GM12864 (cell line): ENCODE measurements around the gene FN3K.
A peak's percentile ranks its signal among the peaks of the same experiment; 100 is the strongest.
"Not testable (repeated sequence)": the region's sequence is repeated elsewhere in the genome, so short reads cannot be mapped to it uniquely, and the experiment has no call there.

Experiments
- DNase-seq: peaks from one replicate; pipeline ENCODE4 v3.0.0-alpha.2; 2011; ENCODE audit warnings: low read depth
- H3K4me3 ChIP-seq: 2 replicates; pipeline ENCODE4 v1.5.1; 2011; ENCODE audit warnings: mild to moderate bottlenecking, low read depth, low read length, control low read depth
- TF ChIP-seq, protein P1 (sequence below): IDR thresholded peaks from 2 replicates; pipeline ENCODE4 v1.5.1; 2011; ENCODE audit warnings: low read depth, mild to moderate bottlenecking, moderate library complexity, low read length, control low read depth, inconsistent platforms; ENCODE audit errors: missing control alignments

FN3K gene

DNA sequence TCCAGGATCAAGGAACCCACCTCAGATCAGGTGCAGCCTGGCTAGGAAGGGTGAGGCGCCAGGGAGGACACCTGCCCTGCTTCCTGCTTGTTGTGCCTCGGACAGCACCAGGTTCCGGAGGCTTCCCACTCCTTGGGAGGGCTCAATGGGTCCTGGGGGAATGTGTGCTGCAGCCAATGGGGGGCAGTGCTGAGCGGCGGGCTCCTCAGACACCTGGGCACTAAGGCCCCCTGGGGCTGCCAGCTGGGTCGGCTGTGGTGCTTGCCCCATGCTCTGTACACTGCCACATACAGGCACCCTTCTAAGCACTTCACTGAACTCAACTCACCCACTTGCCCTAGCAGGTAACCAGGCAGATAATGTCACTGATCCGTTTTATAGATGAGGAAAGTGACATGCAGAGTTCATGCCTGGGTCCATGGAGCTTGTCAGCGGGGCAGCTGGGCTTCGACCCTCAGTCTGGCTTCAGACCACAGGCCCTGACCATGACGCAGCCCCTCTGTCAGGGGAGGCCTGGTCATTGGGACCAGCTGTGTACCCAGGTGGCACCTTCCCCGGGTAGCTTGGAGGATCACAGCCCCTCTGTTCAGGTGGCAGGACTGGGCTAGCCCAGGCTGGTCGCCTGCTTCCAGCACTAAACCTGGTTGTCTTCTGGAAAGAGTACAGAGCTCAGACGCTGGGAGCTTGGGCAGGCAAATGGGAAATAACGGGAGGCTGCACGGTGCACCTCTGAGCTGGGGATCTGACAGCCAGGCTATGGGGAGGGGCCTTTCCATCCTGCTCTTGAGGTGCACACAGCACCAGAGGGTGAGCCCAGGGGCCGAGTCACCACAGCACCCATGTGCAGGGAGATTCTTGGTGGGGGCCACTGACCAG, 8.2 kb downstream of the FN3K start:
- H3K4me3 ChIP-seq, result no peak overlapping the region
- TF ChIP-seq, protein P1, sequence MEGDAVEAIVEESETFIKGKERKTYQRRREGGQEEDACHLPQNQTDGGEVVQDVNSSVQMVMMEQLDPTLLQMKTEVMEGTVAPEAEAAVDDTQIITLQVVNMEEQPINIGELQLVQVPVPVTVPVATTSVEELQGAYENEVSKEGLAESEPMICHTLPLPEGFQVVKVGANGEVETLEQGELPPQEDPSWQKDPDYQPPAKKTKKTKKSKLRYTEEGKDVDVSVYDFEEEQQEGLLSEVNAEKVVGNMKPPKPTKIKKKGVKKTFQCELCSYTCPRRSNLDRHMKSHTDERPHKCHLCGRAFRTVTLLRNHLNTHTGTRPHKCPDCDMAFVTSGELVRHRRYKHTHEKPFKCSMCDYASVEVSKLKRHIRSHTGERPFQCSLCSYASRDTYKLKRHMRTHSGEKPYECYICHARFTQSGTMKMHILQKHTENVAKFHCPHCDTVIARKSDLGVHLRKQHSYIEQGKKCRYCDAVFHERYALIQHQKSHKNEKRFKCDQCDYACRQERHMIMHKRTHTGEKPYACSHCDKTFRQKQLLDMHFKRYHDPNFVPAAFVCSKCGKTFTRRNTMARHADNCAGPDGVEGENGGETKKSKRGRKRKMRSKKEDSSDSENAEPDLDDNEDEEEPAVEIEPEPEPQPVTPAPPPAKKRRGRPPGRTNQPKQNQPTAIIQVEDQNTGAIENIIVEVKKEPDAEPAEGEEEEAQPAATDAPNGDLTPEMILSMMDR, result no peak
- no peak for DNase-seq

DNA sequence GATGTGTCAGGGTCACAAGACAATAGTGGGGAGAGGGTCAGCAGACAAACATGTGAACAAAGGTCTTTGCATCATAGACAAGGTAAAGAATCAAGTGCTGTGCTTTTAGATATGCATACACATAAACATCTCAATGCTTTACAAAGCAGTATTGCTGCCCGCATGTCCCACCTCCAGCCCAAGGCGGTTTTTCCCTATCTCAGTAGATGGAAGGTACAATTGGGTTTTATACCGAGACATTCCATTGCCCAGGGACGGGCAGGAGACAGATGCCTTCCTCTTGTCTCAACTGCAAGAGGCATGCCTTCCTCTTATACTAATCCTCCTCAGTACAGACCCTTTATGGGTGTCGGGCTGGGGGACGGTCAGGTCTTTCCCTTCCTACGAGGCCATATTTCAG, 9.3 kb downstream of the FN3K start:
- not testable (repeated sequence) for DNase-seq, H3K4me3 ChIP-seq

DNA sequence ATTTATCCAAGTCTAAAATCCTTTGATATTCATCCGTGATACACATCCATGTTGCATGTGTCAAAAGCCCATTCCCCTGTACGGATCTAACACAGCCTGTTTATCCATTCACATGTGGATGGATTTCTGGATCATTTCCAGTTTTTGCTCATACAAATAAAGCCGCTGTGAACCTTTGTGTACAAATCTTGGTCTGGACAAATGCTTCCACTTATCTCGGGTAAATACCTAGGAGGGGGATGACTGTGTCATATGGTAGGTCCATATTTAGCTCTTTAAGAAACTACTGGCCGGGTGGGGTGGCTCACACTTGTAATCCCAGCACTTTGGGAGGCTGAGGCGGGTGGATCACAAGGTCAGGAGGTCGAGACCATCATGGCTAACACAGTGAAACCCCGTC, 10.1 kb downstream of the FN3K start:
- DNase-seq, result no peak
- TF ChIP-seq, protein P1, result no peak
- no peak overlapping the region for H3K4me3 ChIP-seq

DNA sequence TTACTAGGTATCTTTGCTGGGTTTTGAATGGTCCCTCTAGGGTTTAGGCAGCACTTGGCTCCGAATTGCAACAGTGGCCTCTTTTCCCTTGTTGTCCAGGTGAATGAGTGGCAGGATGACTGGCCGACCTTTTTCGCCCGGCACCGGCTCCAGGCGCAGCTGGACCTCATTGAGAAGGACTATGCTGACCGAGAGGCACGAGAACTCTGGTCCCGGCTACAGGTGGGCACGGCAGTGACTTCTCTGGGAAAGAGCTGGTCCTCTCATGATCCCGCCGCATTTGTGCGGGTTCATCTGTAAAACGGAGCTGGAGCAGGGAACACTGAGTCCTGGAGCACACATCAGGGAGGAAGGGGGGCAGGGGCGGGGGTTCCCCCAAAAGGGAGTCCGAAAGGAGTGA, 13.3 kb downstream of the FN3K start:
- no peak for DNase-seq
- H3K4me3 ChIP-seq, result no peak overlapping the region
- TF ChIP-seq, protein P1, result no peak

DNA sequence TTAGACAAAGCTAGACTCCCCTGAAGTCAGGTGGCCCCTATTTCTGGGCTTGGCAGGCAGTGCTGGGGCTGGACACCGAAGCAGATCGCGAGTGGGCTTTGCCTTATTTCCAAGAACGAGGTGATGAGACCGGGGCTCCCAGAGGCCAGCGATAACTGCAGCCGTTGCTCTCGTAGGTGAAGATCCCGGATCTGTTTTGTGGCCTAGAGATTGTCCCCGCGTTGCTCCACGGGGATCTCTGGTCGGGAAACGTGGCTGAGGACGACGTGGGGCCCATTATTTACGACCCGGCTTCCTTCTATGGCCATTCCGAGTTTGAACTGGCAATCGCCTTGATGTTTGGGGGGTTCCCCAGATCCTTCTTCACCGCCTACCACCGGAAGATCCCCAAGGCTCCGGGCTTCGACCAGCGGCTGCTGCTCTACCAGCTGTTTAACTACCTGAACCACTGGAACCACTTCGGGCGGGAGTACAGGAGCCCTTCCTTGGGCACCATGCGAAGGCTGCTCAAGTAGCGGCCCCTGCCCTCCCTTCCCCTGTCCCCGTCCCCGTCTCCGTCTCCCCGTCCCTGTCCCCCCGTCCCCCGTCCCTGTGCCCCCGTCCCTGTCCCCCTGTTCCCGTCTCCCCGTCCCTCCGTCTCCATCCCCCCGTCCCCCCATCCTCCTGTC, 15.0 kb downstream of the FN3K start:
- TF ChIP-seq, protein P1, result no peak
- H3K4me3 ChIP-seq, result no peak overlapping the region

DNA sequence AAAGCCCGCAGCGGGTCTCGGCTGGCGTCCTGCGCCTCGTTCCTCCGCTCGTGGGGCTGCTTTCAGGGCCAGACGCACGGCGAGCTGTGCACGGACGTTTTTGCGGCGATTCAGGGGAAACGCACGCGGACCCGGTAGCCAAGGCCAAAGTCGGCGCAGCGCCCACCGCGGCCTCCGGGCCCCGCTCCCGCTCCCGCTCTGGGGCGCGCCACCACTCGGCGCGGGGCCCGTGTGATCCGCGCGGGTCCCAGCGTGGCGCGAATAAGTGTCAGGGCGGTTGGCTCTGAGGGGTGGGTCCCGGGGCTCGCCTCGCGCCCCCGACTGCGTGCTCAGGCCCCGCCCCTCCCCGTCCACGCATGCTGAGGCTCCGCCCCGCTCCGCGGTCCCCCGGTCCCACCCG, 15.8 kb downstream of the FN3K start:
- TF ChIP-seq, protein P1, result no peak
- DNase-seq, result no peak
- peak overlapping the region; percentile 65 for H3K4me3 ChIP-seq

More for the DNA sequence above, 15.0 kb downstream of the FN3K start:
- no peak for DNase-seq

GRCh38 chr17:82751571-82752370, 16.4 kb downstream of the FN3K start, which contains the start of gene TBCD:
Gene TBCD, plus strand, starts transcription at chr17:82752065. Its CDS starts 129 bp downstream, at chr17:82752194.
- H3K4me3 ChIP-seq, result peak within 1 kb of the TSS; percentile 67
- TF ChIP-seq, protein P1, result no peak
- peak; percentile 45 for DNase-seq
